GM21528 (cell line): ENCODE results near the gene CSTF3.
"Not testable (repeated sequence)": the region's sequence is repeated elsewhere in the genome, so short reads cannot be mapped to it uniquely, and the experiment has no call there.

ENCODE experiments used
- ATAC-seq: cut with Tn5 transposase; IDR thresholded peaks from one replicate; pipeline ENCODE4 v1.9.1; 2021; ENCODE audit warnings: mild to moderate bottlenecking, moderate library complexity; ENCODE audit not compliant: unreplicated experiment, low FRiP score

CSTF3 gene

GRCh38 chr11:33094157-33094556 lies 67.1 kb downstream of the CSTF3 start:
- ATAC-seq: no peak

- no peak for ATAC-seq
Measured at GRCh38 chr11:33089776-33090175, 71.5 kb downstream of the CSTF3 start.

GRCh38 chr11:33086017-33086416 lies 75.3 kb downstream of the CSTF3 start:
- ATAC-seq: no peak

GRCh38 chr11:33083918-33084317 lies 77.4 kb downstream of the CSTF3 start:
- ATAC-seq: no peak

- ATAC-seq: no peak
Measured at GRCh38 chr11:33072465-33072864, 88.8 kb downstream of the CSTF3 start.

GRCh38 chr11:33068611-33069340 lies 92.5 kb downstream of the CSTF3 start:
- ATAC-seq: no peak

- no peak for ATAC-seq
Measured at GRCh38 chr11:33067294-33067693, 94.0 kb downstream of the CSTF3 start.

- ATAC-seq: no peak
Measured at GRCh38 chr11:33065445-33066178, 95.7 kb downstream of the CSTF3 start.

- no peak for ATAC-seq
Measured at GRCh38 chr11:33064866-33065265, 96.4 kb downstream of the CSTF3 start.

- ATAC-seq: no peak
Measured at GRCh38 chr11:33064033-33064825, 97.1 kb downstream of the CSTF3 start.

GRCh38 chr11:33063326-33063881 lies 97.9 kb downstream of the CSTF3 start:
- ATAC-seq: no peak

GRCh38 chr11:33062137-33062536 lies 99.1 kb downstream of the CSTF3 start:
- ATAC-seq: no peak

- ATAC-seq: no peak
Measured at GRCh38 chr11:33060271-33060670, 101.0 kb downstream of the CSTF3 start.

- ATAC-seq: no peak
Measured at GRCh38 chr11:33059331-33060007, 101.8 kb downstream of the CSTF3 start.

GRCh38 chr11:33057284-33057683 lies 104.0 kb downstream of the CSTF3 start:
- ATAC-seq: no peak

GRCh38 chr11:33055375-33055774 lies 105.9 kb downstream of the CSTF3 start:
- no peak for ATAC-seq

- ATAC-seq: no peak
Measured at GRCh38 chr11:33052231-33052630, 109.0 kb downstream of the CSTF3 start.

GRCh38 chr11:33049565-33050408 lies 111.5 kb downstream of the CSTF3 start:
- ATAC-seq: not testable (repeated sequence)

GRCh38 chr11:33048701-33049100 lies 112.6 kb downstream of the CSTF3 start:
- ATAC-seq: not testable (repeated sequence)
